BJ (cell line): ENCODE data around the gene FUS. TPM values are rescaled to one million over a fixed set of nuclear protein-coding genes. Genes with fewer than 3 reads are reported as not detected.

ENCODE experiments used
- CTCF ChIA-PET: fragments of 350-600 bp; formaldehyde crosslinking; extraction: SDS; loops from one replicate; lab custom pipeline; 2021; ENCODE audit warnings: antibody characterized with exemption, inconsistent platforms; lab: Yijun Ruan, JAX
- POLR2A ChIA-PET: fragments of 300-600 bp; sonication (Branson Sonifier 250); formaldehyde crosslinking; extraction: SDS; loops from one replicate; lab custom pipeline; 2021; ENCODE audit warnings: antibody characterized with exemption; lab: Charles Lee
- DNase-seq: peaks from one replicate; pipeline ENCODE4 v3.0.0-alpha.2; 2011; ENCODE audit warnings: low read depth
- H3K27me3 ChIP-seq: 2 replicates; pipeline ENCODE4 v1.6.0; 2011; ENCODE audit warnings: low read length; ENCODE audit not compliant: control insufficient read depth, insufficient read depth
- H3K36me3 ChIP-seq: 2 replicates; pipeline ENCODE4 v1.5.1; 2011; ENCODE audit warnings: low read length; ENCODE audit not compliant: control insufficient read depth, insufficient read depth
- H3K4me3 ChIP-seq: 2 replicates; pipeline ENCODE4 v1.5.1; 2011; ENCODE audit warnings: low read depth, mild to moderate bottlenecking, control low read depth, low read length
- polyA plus RNA-seq: library from polyadenylated mRNA; depleted of rRNA; stranded (reverse); fragments of >200 nt; gene quantifications from 2 replicates; pipeline ENCODE4 v1.2.3, GENCODE V29; 2011
- TF ChIP-seq, protein P1 (sequence below): IDR thresholded peaks from 2 replicates; pipeline ENCODE4 v1.5.1; 2011; ENCODE audit warnings: low read depth, mild to moderate bottlenecking, control low read depth, inconsistent platforms, low read length, moderate library complexity; ENCODE audit not compliant: insufficient read depth

The FUS gene
- polyA plus RNA-seq, 1 experiment, result 109 TPM

DNA sequence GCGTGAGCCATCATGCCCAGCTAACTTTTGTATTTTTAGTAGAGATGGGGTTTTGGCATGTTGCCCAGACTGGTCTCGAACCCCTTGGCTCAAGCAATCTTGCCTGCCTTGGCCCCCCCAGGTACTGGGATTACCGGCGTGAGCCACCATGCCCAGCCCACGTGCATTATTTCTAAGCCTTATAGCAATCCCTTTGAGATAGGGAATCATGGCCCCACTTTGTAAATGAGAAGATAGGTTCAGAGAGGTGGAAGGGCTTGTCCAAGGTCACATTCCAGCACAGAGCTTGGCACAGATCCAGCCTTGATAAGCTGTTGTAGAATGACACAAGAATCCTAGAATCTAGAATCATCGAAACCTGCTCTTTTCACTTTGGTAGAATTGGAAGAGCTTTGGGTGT is 26.8 kb downstream of the FUS start:
- Histone ChIP-seq H3K4me3 (no peak overlapping the region), H3K27me3 (peaks cover 16% of the 10 kb centered on the region), H3K36me3 (no peaks in the 10 kb centered on the region)
- DNase-seq, result no peak
- POLR2A ChIA-PET, result no interaction called here
- CTCF ChIA-PET, result interaction anchor here (0.9 to 1.5 kb wide), 2 partner anchors 10 to 266 kb away, joined by 3 to 7 read pairs; partner anchors contain the start of gene PYDC1
- TF ChIP-seq, protein P1, sequence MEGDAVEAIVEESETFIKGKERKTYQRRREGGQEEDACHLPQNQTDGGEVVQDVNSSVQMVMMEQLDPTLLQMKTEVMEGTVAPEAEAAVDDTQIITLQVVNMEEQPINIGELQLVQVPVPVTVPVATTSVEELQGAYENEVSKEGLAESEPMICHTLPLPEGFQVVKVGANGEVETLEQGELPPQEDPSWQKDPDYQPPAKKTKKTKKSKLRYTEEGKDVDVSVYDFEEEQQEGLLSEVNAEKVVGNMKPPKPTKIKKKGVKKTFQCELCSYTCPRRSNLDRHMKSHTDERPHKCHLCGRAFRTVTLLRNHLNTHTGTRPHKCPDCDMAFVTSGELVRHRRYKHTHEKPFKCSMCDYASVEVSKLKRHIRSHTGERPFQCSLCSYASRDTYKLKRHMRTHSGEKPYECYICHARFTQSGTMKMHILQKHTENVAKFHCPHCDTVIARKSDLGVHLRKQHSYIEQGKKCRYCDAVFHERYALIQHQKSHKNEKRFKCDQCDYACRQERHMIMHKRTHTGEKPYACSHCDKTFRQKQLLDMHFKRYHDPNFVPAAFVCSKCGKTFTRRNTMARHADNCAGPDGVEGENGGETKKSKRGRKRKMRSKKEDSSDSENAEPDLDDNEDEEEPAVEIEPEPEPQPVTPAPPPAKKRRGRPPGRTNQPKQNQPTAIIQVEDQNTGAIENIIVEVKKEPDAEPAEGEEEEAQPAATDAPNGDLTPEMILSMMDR, result no peak

DNA sequence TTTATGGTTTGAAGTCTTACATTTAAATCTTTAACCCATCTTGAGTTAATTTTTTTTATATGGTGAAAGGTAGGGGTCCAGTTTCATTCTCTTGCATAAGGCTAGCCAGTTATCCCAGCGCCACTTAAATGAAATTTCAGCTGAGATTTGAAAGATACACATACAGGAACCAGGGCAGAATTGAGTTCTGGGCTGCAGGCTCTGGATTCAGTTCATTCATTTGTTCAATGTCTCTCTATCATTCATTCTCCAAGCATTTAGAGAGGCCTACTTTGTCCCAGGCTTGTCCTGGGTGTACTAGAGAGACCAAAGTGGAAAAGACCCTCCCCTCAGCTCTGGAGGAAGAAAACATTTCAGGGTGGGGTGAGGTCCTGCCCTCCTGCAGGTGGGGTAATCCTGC is 33.4 kb downstream of the FUS start:
- no peak for DNase-seq
- ChIA-PET POLR2A (no interaction called here), CTCF (interaction anchor here (0.8 to 1.0 kb wide), 2 partner anchors 12 to 120 kb away, joined by 3 read pairs; no protein-coding TSS in a partner anchor)
- Histone ChIP-seq H3K4me3 (no peak overlapping the region), H3K36me3 (no peaks in the 10 kb centered on the region), H3K27me3 (peaks cover 28% of the 10 kb centered on the region)
- TF ChIP-seq, protein P1, result no peak

DNA sequence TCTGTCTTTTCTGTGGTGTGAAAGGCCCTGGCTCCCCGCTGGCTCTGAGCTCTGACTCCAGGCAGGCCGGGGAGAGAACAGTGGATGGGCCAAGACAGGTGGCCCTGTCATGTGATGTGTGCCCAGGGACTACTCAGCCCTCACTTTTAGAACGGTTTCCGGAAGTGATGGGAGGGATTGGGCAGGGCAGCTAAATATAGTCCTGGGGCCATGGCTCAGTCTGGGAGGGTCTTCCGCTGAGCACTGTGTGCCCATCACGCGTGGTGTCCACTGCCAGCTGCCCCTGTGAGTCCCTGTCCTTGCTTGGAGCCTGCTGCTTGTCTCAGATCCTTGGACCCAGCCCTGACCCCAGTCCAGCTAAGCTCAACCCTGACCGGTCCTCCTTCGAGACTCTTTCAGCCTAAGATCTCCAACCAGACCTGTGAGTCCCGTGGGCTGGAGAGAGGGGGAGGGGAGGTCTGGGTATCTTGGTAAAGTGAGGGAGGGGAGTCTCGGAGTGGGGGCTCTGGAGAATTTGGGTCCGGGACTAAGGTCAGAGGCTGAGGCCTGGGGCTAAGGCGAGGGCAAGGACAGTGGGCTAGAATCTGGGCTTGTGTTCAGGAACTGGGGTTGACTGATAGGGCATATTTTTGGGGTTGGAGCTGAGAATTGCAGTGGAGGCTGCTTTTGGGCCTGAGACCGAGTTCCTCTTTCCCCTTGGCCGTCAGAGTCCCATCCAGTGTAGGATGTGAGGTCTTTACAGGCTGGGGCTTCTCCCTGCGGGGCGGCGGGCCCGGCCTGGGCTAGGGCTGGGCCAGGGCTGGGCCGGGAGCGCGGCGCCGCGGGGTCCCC is 34.2 kb downstream of the FUS start, which contains the start of gene TRIM72:
TSS of gene TRIM72 (plus strand) at position 243 of the 831 bp plus-strand sequence. CDS start 620 bp downstream, outside the sequence.
- DNase-seq, result no peak
- peaks cover 28% of the 10 kb centered on the region for H3K27me3 ChIP-seq
- TF ChIP-seq, protein P1, result no peak
- POLR2A ChIA-PET, result no interaction called here
- H3K36me3 ChIP-seq, result no peaks in the 10 kb centered on the region
- H3K4me3 ChIP-seq, result peak within 1 kb of the TSS; percentile 43
- CTCF ChIA-PET, result interaction anchor here (0.8 to 1.2 kb wide), 3 partner anchors 11 to 119 kb away, joined by 3 read pairs; no protein-coding TSS in a partner anchor

GRCh38 chr16:31214708-31215286 is 34.9 kb downstream of the FUS start:
- TF ChIP-seq, protein P1, result peak; percentile 3; the same call in 1 of the 2 replicates
- ChIA-PET CTCF (interaction anchor here (0.6 to 1.3 kb wide), 4 partner anchors 12 to 58 kb away, joined by 3 to 5 read pairs (median 3); no protein-coding TSS in a partner anchor), POLR2A (no interaction called here)
- Histone ChIP-seq H3K27me3 (peaks cover 27% of the 10 kb centered on the region), H3K4me3 (peak overlapping the region; percentile 43), H3K36me3 (no peaks in the 10 kb centered on the region)
- no peak for DNase-seq
